Measurements from ENCODE around the gene HIGD1C. TPM values are rescaled to one million over a fixed set of nuclear protein-coding genes. Genes with fewer than 3 reads are reported as not detected.

HIGD1C gene
- total RNA-seq, 1 donor from 2014 or later: not detected

DNA sequence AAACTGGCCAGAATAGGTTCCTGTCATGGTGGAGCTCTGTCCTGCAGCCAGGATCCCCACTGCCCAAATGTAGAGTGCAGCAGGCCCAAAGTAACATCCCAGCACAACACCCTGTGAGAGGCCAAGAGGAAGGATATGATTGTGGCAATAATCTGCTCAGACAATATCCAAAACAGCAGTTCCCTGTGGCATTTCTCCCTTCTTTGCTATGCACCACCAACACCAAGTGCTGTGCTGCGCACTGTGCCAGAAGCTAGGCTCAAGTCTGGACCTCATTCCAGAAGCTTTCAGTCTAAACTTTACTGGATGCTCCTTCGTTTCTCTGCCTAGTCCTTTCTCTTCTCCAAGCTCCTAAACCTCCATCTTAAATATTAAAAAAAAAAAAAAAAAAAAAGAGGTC, 40.5 kb downstream of the HIGD1C start:
- peaks cover 51% of the 10 kb centered on the region for H3K36me3 Mint-ChIP-seq (ENCODE audit: unreplicated experiment)
- no peaks in the 10 kb centered on the region for H3K9me3 Mint-ChIP-seq (ENCODE audit: unreplicated experiment)
- H3K27me3 Mint-ChIP-seq (ENCODE audit: unreplicated experiment): no peaks in the 10 kb centered on the region
- H3K4me3 Mint-ChIP-seq (ENCODE audit: unreplicated experiment): no peak overlapping the region
- TF ChIP-seq, protein P1, sequence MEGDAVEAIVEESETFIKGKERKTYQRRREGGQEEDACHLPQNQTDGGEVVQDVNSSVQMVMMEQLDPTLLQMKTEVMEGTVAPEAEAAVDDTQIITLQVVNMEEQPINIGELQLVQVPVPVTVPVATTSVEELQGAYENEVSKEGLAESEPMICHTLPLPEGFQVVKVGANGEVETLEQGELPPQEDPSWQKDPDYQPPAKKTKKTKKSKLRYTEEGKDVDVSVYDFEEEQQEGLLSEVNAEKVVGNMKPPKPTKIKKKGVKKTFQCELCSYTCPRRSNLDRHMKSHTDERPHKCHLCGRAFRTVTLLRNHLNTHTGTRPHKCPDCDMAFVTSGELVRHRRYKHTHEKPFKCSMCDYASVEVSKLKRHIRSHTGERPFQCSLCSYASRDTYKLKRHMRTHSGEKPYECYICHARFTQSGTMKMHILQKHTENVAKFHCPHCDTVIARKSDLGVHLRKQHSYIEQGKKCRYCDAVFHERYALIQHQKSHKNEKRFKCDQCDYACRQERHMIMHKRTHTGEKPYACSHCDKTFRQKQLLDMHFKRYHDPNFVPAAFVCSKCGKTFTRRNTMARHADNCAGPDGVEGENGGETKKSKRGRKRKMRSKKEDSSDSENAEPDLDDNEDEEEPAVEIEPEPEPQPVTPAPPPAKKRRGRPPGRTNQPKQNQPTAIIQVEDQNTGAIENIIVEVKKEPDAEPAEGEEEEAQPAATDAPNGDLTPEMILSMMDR (IDR thresholded peaks at IDR 0.05): no peak
- no peak overlapping the region for H3K27ac Mint-ChIP-seq (ENCODE audit: unreplicated experiment)
- DNase-seq (ENCODE audit: extremely low spot score, unreplicated experiment): no peak
- no peaks in the 10 kb centered on the region for H3K4me1 Mint-ChIP-seq (ENCODE audit: unreplicated experiment)

DNA sequence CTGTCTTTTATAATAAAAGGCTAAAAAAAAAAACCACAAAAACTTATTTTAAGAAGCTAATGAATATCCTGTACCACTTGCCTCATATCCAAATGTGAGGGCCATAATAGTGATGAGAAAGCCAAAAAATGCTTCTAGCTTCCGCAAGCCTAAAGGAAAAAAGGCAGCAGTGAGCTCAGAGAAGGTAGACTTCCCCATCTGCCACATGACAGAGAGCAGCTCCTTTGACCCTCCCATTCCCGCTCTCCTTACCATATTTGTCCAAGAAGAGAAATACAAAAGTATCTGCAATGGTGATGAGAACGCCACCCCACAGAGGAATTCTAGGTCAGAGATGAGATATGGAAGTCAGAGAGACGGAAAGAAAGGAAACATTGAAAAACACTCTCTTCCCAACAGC, 46.7 kb downstream of the HIGD1C start:
- Mint-ChIP-seq H3K9me3 (ENCODE audit: unreplicated experiment) (no peaks in the 10 kb centered on the region), H3K27me3 (ENCODE audit: unreplicated experiment) (no peaks in the 10 kb centered on the region), H3K4me3 (ENCODE audit: unreplicated experiment) (no peak overlapping the region), H3K36me3 (ENCODE audit: unreplicated experiment) (peaks cover 35% of the 10 kb centered on the region), H3K4me1 (ENCODE audit: unreplicated experiment) (peaks cover 3% of the 10 kb centered on the region), H3K27ac (ENCODE audit: unreplicated experiment) (no peak overlapping the region)
- TF ChIP-seq, protein P1 (IDR thresholded peaks at IDR 0.05): no peak
- no peak for DNase-seq (ENCODE audit: extremely low spot score, unreplicated experiment)

DNA sequence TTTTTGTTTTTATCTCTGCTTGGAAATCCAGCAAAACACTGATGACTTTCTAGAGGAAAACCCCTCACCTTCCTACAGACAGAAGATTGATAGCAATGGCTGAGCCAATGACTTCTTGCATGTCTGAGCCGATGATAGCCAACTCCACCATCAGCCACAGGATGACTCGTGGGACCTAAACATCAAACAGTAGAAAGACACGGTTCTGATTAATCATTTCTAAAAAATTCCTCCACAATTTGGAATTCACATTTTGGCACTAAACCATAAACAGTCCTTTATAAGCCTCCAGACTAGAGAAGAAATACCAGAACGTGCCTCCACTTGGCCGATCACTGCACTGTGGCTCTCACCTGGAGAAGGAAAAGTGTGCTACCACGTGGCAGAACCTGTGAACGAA, 47.9 kb downstream of the HIGD1C start:
- no peaks in the 10 kb centered on the region for H3K9me3 Mint-ChIP-seq (ENCODE audit: unreplicated experiment)
- H3K27ac Mint-ChIP-seq (ENCODE audit: unreplicated experiment): no peak overlapping the region
- DNase-seq (ENCODE audit: extremely low spot score, unreplicated experiment): no peak
- peaks cover 28% of the 10 kb centered on the region for H3K36me3 Mint-ChIP-seq (ENCODE audit: unreplicated experiment)
- TF ChIP-seq, protein P1 (IDR thresholded peaks at IDR 0.05): no peak
- H3K27me3 Mint-ChIP-seq (ENCODE audit: unreplicated experiment): no peaks in the 10 kb centered on the region
- H3K4me3 Mint-ChIP-seq (ENCODE audit: unreplicated experiment): no peak overlapping the region
- H3K4me1 Mint-ChIP-seq (ENCODE audit: unreplicated experiment): peaks cover 4% of the 10 kb centered on the region

DNA sequence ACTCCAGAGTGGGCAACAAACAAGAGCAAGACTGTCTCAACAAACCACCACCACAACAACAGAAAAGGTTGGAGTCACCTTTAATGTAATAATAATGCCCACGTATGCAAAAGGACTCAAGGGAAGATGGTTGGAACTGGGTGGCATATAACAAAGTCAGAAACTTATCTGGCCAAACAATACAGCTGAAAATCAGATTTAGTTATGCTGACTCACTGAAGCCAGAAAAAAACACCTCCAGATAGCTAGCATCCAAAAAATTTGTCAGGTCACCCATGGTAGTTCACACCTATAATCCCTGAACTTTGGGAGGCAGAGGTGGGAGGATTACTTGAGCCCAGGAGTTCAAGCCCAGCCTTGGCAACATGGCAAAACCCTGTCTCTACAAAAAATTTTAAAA, 49.5 kb downstream of the HIGD1C start:
- Mint-ChIP-seq H3K4me3 (ENCODE audit: unreplicated experiment) (no peak overlapping the region), H3K27ac (ENCODE audit: unreplicated experiment) (no peak overlapping the region), H3K36me3 (ENCODE audit: unreplicated experiment) (peaks cover 27% of the 10 kb centered on the region), H3K9me3 (ENCODE audit: unreplicated experiment) (no peaks in the 10 kb centered on the region), H3K4me1 (ENCODE audit: unreplicated experiment) (peaks cover 4% of the 10 kb centered on the region), H3K27me3 (ENCODE audit: unreplicated experiment) (no peaks in the 10 kb centered on the region)
- no peak for DNase-seq (ENCODE audit: extremely low spot score, unreplicated experiment)
- TF ChIP-seq, protein P1 (IDR thresholded peaks at IDR 0.05): no peak

DNA sequence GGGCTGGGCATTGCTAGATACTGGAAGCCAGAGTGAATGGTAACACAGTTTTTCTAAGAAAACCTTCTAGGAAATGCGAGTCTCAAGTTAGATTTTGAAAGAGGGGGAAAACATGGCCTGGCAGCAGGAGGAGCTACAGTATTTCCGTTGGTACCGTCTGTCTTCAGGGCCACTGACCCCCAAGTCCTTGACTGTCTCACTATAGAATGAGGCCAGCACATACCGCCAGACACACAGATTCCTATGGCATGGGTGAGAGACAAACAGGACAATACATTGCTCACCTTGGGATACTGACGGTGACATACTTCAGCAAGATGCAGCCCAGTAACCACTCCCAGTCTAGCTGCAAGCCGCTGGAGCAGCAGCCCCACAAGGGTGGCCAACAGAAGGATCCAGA, 52.2 kb downstream of the HIGD1C start:
- H3K4me3 Mint-ChIP-seq (ENCODE audit: unreplicated experiment): no peak overlapping the region
- TF ChIP-seq, protein P1 (IDR thresholded peaks at IDR 0.05): no peak
- H3K27me3 Mint-ChIP-seq (ENCODE audit: unreplicated experiment): no peaks in the 10 kb centered on the region
- H3K27ac Mint-ChIP-seq (ENCODE audit: unreplicated experiment): no peak overlapping the region
- H3K9me3 Mint-ChIP-seq (ENCODE audit: unreplicated experiment): no peaks in the 10 kb centered on the region
- H3K4me1 Mint-ChIP-seq (ENCODE audit: unreplicated experiment): peaks cover 6% of the 10 kb centered on the region
- DNase-seq (ENCODE audit: extremely low spot score, unreplicated experiment): no peak
- H3K36me3 Mint-ChIP-seq (ENCODE audit: unreplicated experiment): peaks cover 24% of the 10 kb centered on the region
